Caco-2 (cell line): ENCODE data around the gene ADGRL3. TPM values are rescaled to one million over a fixed set of nuclear protein-coding genes. Genes with fewer than 3 reads are reported as not detected.
A peak's percentile ranks its signal among the peaks of the same experiment; 100 is the strongest.

ENCODE experiments used
- BruUV-seq: library from RNA; stranded (reverse); fragments of 400-500 nt; replicated peaks from 2 replicates; lab custom pipeline; 2021; lab: Mats Ljungman, UMichigan
- CTCF ChIA-PET: fragments of 300-600 bp; sonication (Branson Sonifier 250); formaldehyde crosslinking; loops from one replicate; lab custom pipeline; 2022; ENCODE audit warnings: antibody characterized with exemption; lab: Charles Lee
- POLR2A ChIA-PET: fragments of 300-600 bp; sonication (Branson Sonifier 250); formaldehyde crosslinking; loops from one replicate; lab custom pipeline; 2022; ENCODE audit warnings: antibody characterized with exemption; lab: Charles Lee
- DNase-seq, 2 experiments: peaks; one replicate each; pipeline versions ENCODE4 v3.0.0 to v3.0.0-alpha.2; 2020 to 2022
- H3K27me3 ChIP-seq: replicated peaks from 2 replicates; pipeline ENCODE4 v1.6.0; 2011; ENCODE audit warnings: low read length; ENCODE audit not compliant: control insufficient read depth, insufficient read depth
- H3K36me3 ChIP-seq: 2 replicates; pipeline ENCODE4 v1.5.1; 2011; ENCODE audit warnings: low read length; ENCODE audit not compliant: control insufficient read depth, insufficient read depth
- H3K4me1 ChIP-seq: fragments of 250-450 bp; sonication (Bioruptor Pico); 2 replicates; pipeline ENCODE4 v1.5.1; 2020; ENCODE audit warnings: mild to moderate bottlenecking
- H3K4me3 ChIP-seq: 2 replicates; pipeline ENCODE4 v1.5.1; 2011; ENCODE audit warnings: low read depth, mild to moderate bottlenecking, control low read depth, low read length
- H3K9me3 ChIP-seq: fragments of 250-450 bp; sonication (Bioruptor Pico); 2 replicates; pipeline ENCODE4 v1.5.1; 2020; ENCODE audit warnings: mild to moderate bottlenecking, moderate library complexity
- H3K27ac Mint-ChIP-seq: one replicate; pipeline ENCODE4 v1.8.0; 2022; ENCODE audit warnings: mixed read lengths; ENCODE audit not compliant: unreplicated experiment
- H3K27me3 Mint-ChIP-seq: one replicate; pipeline ENCODE4 v1.8.0; 2022; ENCODE audit warnings: mixed read lengths; ENCODE audit not compliant: insufficient read depth, unreplicated experiment
- H3K36me3 Mint-ChIP-seq: one replicate; pipeline ENCODE4 v1.8.0; 2022; ENCODE audit warnings: mild to moderate bottlenecking, mixed read lengths; ENCODE audit not compliant: insufficient read depth, unreplicated experiment
- H3K4me1 Mint-ChIP-seq: one replicate; pipeline ENCODE4 v1.8.0; 2022; ENCODE audit warnings: low read depth, mixed read lengths; ENCODE audit not compliant: unreplicated experiment
- H3K4me3 Mint-ChIP-seq: one replicate; pipeline ENCODE4 v1.8.0; 2022; ENCODE audit warnings: mild to moderate bottlenecking, moderate library complexity, mixed read lengths; ENCODE audit not compliant: unreplicated experiment
- H3K9me3 Mint-ChIP-seq: one replicate; pipeline ENCODE4 v1.8.0; 2022; ENCODE audit warnings: mixed read lengths; ENCODE audit not compliant: unreplicated experiment
- intact Hi-C: fragments of 100-400 bp; cut with micrococcal nuclease; formaldehyde crosslinking; loops from one replicate; pipeline ENCODE4 v1.10.0; 2022; ENCODE audit not compliant: unreplicated experiment
- total RNA-seq: library from RNA; stranded (reverse); gene quantifications from 2 replicates; pipeline ENCODE4 v1.2.3, GENCODE V29; 2022
- TF ChIP-seq, protein P1 (sequence below), 2 experiments: fragments of 200-600 bp in 1 of 2; IDR thresholded peaks; 1 replicate in 1 of 2; 2 replicates in 1 of 2; pipeline versions ENCODE4 v1.5.1 to v1.8.0; 2011 to 2022; ENCODE audit warnings: antibody characterized with exemption in 1 of 2, control low read depth in 1 of 2, inconsistent platforms in 1 of 2, low read depth in 1 of 2, low read length in 1 of 2, mild to moderate bottlenecking in 1 of 2, moderate library complexity in 1 of 2; ENCODE audit not compliant: insufficient read depth in 1 of 2, severe bottlenecking in 1 of 2, unreplicated experiment in 1 of 2

ADGRL3 gene
- total RNA-seq, 1 experiment from 2014 or later, result 1.5 TPM

DNA sequence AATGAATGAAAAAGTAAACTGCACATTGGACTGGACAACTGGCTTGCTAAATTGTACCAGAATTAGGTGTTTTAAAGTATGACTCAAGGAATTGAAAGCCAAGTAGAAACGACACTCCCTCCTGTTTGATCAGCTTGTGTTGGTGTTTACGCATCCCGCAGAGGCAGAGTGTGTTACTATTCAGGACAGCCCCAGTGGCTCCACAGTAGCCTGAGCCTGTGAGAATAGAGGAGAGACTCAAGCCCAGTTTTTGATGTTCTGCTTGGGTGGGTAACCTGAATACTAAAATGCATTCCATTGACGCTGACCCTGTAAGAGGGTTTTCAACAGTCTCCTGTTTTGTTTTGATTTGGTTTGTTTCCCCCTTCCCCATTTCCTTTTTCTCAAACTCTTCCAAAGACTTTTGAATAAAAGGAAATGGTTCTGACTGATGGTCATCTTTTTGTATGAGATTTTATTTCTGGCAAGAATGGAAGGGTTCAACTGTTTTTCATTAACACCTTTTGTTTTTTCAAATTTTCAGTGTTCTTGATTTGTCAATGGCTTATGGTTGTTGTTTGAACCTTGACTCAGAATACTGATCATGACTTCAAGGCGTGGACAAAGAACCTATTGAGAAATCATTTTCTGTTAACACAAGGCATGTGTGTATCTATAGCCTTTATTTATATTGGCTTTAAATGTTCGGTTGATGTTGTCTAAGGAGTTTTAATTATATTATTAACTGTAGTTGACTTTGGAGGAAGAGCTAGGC is 10.2 kb downstream of the ADGRL3 start:
- H3K4me3 ChIP-seq, result no peak overlapping the region
- no peaks in the 10 kb centered on the region for H3K4me1 Mint-ChIP-seq
- peak in 1 of 2 experiments; percentile 26 for DNase-seq
- no peaks in the 10 kb centered on the region for H3K36me3 ChIP-seq
- H3K9me3 ChIP-seq, result no peaks in the 10 kb centered on the region; the same call in 1 of the 2 replicates
- no peaks in the 10 kb centered on the region for H3K36me3 Mint-ChIP-seq
- H3K4me3 Mint-ChIP-seq, result no peak overlapping the region
- peaks cover 13% of the 10 kb centered on the region for H3K4me1 ChIP-seq
- no peak overlapping the region for H3K27ac Mint-ChIP-seq
- BruUV-seq, result no TSS peak
- no peaks in the 10 kb centered on the region for H3K27me3 Mint-ChIP-seq
- TF ChIP-seq, protein P1, sequence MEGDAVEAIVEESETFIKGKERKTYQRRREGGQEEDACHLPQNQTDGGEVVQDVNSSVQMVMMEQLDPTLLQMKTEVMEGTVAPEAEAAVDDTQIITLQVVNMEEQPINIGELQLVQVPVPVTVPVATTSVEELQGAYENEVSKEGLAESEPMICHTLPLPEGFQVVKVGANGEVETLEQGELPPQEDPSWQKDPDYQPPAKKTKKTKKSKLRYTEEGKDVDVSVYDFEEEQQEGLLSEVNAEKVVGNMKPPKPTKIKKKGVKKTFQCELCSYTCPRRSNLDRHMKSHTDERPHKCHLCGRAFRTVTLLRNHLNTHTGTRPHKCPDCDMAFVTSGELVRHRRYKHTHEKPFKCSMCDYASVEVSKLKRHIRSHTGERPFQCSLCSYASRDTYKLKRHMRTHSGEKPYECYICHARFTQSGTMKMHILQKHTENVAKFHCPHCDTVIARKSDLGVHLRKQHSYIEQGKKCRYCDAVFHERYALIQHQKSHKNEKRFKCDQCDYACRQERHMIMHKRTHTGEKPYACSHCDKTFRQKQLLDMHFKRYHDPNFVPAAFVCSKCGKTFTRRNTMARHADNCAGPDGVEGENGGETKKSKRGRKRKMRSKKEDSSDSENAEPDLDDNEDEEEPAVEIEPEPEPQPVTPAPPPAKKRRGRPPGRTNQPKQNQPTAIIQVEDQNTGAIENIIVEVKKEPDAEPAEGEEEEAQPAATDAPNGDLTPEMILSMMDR (IDR thresholded peaks at IDR 0.05; ENCODE audit: insufficient read depth in 1 of 2, low read depth in 1 of 2, low read length in 1 of 2, severe bottlenecking in 1 of 2, unreplicated experiment in 1 of 2), result no peak
- ChIA-PET POLR2A (no interaction called here), CTCF (no interaction called here)
- intact Hi-C loops, result no loop called here
- H3K9me3 Mint-ChIP-seq, result no peaks in the 10 kb centered on the region
- H3K27me3 ChIP-seq, result no peaks in the 10 kb centered on the region

GRCh38 chr4:61211781-61212180 is 11.7 kb downstream of the ADGRL3 start:
- no peaks in the 10 kb centered on the region for H3K27me3 ChIP-seq
- DNase-seq, result no peak
- Mint-ChIP-seq H3K9me3 (no peaks in the 10 kb centered on the region), H3K4me3 (no peak overlapping the region), H3K36me3 (no peaks in the 10 kb centered on the region), H3K27me3 (no peaks in the 10 kb centered on the region), H3K27ac (no peak overlapping the region), H3K4me1 (no peaks in the 10 kb centered on the region)
- H3K36me3 ChIP-seq, result no peaks in the 10 kb centered on the region
- POLR2A ChIA-PET, result no interaction called here
- H3K4me1 ChIP-seq, result peaks cover 13% of the 10 kb centered on the region
- CTCF ChIA-PET, result no interaction called here
- H3K9me3 ChIP-seq, result no peaks in the 10 kb centered on the region; the same call in 1 of the 2 replicates
- intact Hi-C loops, result no loop called here
- TF ChIP-seq, protein P1 (IDR thresholded peaks at IDR 0.05; ENCODE audit: insufficient read depth in 1 of 2, low read depth in 1 of 2, low read length in 1 of 2, severe bottlenecking in 1 of 2, unreplicated experiment in 1 of 2), result no peak
- H3K4me3 ChIP-seq, result no peak overlapping the region
- BruUV-seq, result no TSS peak

- Mint-ChIP-seq H3K9me3 (no peaks in the 10 kb centered on the region), H3K27me3 (no peaks in the 10 kb centered on the region), H3K4me3 (no peak overlapping the region), H3K4me1 (peaks cover 6% of the 10 kb centered on the region), H3K36me3 (no peaks in the 10 kb centered on the region), H3K27ac (no peak overlapping the region)
- Histone ChIP-seq H3K36me3 (no peaks in the 10 kb centered on the region), H3K9me3 (no peaks in the 10 kb centered on the region; the same call in 1 of the 2 replicates), H3K27me3 (no peaks in the 10 kb centered on the region), H3K4me1 (peaks cover 16% of the 10 kb centered on the region), H3K4me3 (no peak overlapping the region)
- TF ChIP-seq, protein P1 (IDR thresholded peaks at IDR 0.05; ENCODE audit: insufficient read depth in 1 of 2, low read depth in 1 of 2, low read length in 1 of 2, severe bottlenecking in 1 of 2, unreplicated experiment in 1 of 2), result no peak
- intact Hi-C loops, result no loop called here
- BruUV-seq, result no TSS peak
- POLR2A ChIA-PET, result no interaction called here
- CTCF ChIA-PET, result no interaction called here
- no peak for DNase-seq
Observed at GRCh38 chr4:61212788-61213187, 12.7 kb downstream of the ADGRL3 start.
